HG03196 (cell line): ENCODE measurements around the gene SH3BP4.
A peak's percentile ranks its signal among the peaks of the same experiment; 100 is the strongest.

Source experiments
- ATAC-seq: cut with Tn5 transposase; IDR thresholded peaks from one replicate; pipeline ENCODE4 v1.9.1; 2021; ENCODE audit not compliant: unreplicated experiment

The SH3BP4 gene

GRCh38 chr2:235083822-235084221 lies 132.0 kb downstream of the SH3BP4 start:
- peak; percentile 65 for ATAC-seq

- no peak for ATAC-seq
These were observed 132.6 kb downstream of the SH3BP4 start for GRCh38 chr2:235084424-235084823.

- no peak for ATAC-seq
These were observed 133.7 kb downstream of the SH3BP4 start for GRCh38 chr2:235085476-235085875.

DNA sequence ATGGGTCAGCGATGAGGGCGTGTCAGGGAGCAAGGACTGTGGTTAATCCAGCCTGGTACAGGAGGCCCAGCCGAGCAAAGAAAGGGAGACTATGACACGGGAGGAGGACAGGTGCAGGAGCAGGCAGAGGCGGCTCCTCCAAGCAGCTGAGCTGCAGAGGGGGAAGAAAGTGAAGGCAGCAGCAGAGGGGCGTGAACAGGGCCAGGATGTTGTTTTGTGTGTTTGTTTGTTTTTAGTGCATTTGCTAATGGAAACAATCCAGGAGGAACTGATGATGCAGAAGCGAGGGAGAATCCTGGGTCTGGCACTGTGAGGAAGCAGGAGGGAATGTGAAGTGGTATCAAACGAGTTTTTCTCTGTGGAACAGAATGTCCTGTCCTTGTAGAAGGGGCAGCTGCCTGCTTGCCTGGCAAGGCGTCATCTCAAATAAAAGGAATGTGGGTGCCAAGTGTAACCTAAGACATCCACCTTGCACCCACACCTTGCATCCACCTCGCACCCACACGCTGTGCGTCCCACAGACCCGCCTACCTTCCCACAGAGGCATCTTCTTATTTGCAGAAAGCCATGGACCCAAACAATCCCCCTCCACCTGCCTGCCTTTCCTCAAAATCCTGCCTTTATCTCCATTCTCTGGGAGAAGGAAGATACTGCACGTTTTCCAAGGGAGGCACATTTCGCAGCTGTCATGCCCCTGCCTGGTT lies 134.8 kb downstream of the SH3BP4 start:
- no peak for ATAC-seq

- no peak for ATAC-seq
These were observed 136.1 kb downstream of the SH3BP4 start for GRCh38 chr2:235087832-235088495.

DNA sequence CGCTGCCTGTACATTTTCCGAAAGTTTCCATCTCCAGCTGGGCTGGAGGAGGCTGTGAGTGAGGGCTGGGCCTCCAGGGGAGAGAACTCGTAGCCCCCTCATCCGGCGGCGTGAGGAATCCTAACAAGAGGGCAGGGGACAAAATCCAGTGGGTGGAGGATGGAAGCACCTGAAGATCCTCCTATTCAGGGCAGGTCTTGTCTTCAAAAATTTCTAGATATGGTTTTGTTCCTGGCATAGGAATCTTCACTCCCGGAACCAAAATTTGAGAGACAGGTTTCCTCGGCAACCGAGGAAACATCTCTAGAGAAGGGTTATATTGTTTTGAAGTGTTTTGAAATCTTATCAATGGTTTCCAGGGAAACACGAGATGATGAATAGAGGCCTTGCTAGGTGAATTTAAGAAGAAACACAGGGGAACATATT lies 136.7 kb downstream of the SH3BP4 start:
- no peak for ATAC-seq

- ATAC-seq: no peak
These were observed 139.6 kb downstream of the SH3BP4 start for GRCh38 chr2:235091421-235091820.

DNA sequence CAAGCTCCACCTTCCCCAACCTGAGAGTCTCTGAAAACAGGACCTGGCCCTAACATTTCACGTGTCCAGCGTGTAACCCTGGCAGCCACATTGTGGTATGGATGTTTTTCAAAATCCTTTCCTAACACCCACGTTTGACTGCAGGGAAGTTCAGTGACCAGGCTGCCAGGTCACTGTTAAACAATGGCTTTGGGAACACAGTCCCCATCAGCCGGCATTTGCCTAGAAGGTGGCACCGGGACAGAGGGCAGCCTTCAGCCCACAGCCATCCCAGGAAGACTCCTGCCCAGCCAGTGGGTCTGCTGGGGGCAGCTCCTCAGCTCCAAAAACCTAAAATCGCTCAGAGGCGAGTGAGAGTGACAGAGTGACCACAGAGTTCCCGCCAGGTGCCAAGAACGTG lies 140.2 kb downstream of the SH3BP4 start:
- no peak for ATAC-seq

GRCh38 chr2:235092433-235093223 lies 140.8 kb downstream of the SH3BP4 start:
- ATAC-seq: no peak

GRCh38 chr2:235094457-235094856 lies 142.6 kb downstream of the SH3BP4 start:
- ATAC-seq: no peak

DNA sequence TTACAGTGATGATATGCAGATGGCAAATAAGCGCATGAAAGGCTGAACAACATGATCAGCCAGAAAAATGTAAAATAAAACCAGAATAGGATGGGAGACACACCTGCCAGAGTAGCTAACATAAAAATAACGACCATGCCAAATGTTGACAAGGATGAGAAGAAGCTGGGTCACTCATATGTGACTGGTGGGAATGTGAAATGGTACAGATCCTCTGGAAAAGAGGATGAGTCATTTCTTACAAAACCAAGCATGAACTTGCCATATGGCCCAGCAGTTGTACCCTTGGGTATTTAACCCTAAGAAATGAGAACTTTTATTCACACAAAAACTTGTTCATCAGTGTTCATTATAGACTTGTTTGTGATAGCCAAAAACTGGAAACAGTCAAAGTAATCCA lies 143.8 kb downstream of the SH3BP4 start:
- ATAC-seq: no peak

DNA sequence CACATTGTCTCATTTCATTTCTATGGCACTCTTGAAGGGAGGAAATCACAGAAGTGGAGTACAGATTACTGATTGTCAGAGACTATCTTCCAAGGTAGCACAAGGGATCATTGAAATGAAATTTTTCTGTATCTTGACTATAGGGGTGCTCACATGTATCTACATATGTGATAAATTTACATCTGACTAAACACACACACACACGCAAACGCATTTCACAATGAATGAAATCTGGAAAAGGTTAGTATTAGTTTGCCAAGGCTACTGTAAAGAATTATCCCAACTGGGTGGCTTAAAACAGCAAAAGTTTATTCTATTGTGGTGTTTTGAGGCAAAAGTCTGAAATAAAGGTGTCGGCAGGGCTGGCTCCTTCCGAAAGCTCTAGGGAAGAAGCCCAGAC lies 144.6 kb downstream of the SH3BP4 start:
- no peak for ATAC-seq

DNA sequence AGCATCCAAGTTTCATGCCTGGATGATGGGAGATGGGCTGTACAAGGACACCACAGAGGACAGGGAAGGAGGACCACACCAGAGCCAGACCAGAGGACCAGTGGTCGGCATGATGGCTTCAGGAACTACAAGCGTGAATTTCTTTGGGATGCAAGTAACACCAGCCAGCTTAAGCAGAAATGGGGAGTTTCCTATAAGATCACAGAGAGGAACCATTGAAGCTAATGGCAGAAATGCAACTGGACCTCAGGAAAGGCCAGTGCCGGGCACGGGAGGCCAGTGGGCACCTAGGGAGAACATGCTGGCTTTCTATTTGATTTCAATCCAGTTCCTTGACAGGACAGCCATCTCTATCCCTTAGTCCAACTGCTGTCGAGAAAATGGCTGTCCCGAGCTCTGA lies 145.4 kb downstream of the SH3BP4 start:
- ATAC-seq: no peak

DNA sequence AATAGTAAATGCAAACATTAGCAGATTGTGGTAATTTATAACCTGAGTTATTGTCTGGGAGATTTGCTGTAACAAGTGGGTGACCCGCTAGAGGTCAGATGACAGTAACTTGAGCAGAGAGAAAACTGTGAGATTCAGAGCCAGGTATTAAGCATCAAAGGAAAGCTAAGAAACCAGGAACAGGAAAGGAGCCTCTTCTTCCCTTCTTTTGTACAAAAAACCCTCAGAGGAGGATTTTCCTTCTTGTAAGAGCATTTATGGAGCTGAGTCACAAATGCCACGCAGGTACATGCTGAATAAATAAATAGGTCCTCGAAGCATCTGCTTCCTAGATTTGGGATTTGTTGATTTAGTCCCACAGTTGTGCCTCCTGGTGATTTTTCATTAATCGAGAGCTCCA lies 146.5 kb downstream of the SH3BP4 start:
- ATAC-seq: no peak

DNA sequence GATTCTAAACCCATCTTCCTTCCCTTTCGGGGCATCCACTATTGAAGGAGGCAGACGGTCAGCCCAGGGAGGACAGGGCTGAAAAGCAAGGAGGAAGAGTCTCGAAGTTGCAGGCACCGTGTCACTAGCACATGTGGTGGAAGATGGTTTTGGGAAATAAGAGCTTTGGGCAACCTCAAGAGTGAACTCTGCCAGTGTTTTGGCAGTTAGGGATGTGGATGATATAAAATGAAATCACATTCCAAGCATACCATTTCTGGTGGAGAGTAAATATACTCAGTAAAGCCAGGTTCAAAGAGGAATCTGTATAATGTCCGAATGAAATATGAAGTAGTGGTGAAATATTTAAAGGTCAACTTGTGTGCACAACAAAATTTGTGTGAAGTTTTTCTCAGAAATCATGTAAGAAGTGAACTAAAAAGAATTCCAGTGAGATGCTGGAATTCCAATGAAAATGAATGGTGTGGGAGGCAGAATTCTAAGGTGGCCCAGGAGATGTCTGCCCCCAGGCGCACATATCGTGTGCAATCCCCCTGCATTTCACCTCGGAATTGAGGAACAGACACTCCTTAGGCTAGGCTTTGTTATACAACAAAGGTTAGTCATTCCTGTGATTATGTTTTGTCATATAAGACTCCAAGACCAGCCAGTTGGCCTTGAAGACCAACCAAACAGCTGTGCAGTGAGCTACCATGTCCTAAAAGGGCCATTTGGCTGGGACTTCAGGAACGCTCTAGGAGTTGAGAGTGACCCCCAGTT lies 147.1 kb downstream of the SH3BP4 start:
- ATAC-seq: no peak

DNA sequence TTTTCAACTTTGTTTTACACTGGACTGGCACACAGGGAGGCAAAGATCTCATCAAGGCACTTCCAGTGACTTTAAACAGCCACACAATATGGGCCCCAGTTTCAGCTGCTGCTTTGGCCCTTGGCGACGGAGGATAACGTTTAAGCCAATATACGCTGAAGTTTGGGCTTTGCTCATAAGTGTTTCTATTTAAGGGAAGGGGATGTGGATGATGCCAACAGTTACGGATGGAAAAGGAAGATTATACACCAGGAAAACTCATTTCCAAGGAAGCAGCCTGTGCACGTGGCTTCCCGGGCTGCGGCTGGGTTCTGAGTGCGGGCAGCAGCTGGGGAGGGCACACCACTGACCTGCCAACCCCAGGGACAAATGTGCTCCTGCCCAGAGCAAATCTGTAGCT lies 151.1 kb downstream of the SH3BP4 start:
- no peak for ATAC-seq
